Osteoblast (primary cell): ENCODE data around the gene CAMK2G. TPM values are rescaled to one million over a fixed set of nuclear protein-coding genes. Genes with fewer than 3 reads are reported as not detected.
A peak's percentile ranks its signal among the peaks of the same experiment; 100 is the strongest.

Experiments used
- DNase-seq: peaks from one replicate; pipeline ENCODE4 v3.0.0; 2011; ENCODE audit warnings: low spot score, mixed read lengths; ENCODE audit not compliant: insufficient read length; ENCODE audit errors: missing footprints
- H2AFZ ChIP-seq: 2 replicates; pipeline ENCODE4 v1.6.0; 2011; ENCODE audit warnings: mild to moderate bottlenecking, low read length
- H3K27ac ChIP-seq: 2 replicates; pipeline ENCODE4 v1.5.1; 2011; ENCODE audit warnings: mild to moderate bottlenecking, low read depth, low read length, moderate library complexity
- H3K27me3 ChIP-seq: 2 replicates; pipeline ENCODE4 v1.6.0; 2012; ENCODE audit warnings: mild to moderate bottlenecking, control low read depth, inconsistent platforms, low read length, moderate library complexity; ENCODE audit not compliant: insufficient read depth
- H3K36me3 ChIP-seq: 2 replicates; pipeline ENCODE4 v1.5.1; 2011; ENCODE audit warnings: mild to moderate bottlenecking, low read length, control low read depth, moderate library complexity; ENCODE audit not compliant: insufficient read depth
- H3K4me1 ChIP-seq: 2 replicates; pipeline ENCODE4 v1.5.1; 2011; ENCODE audit warnings: mild to moderate bottlenecking, low read length, control low read depth, moderate library complexity; ENCODE audit not compliant: insufficient read depth
- H3K4me2 ChIP-seq: 2 replicates; pipeline ENCODE4 v1.6.0; 2011; ENCODE audit warnings: mild to moderate bottlenecking, low read length; ENCODE audit not compliant: insufficient read depth
- H3K4me3 ChIP-seq: fragments of 200-600 bp; sonication (generic); 3 replicates; pipeline ENCODE4 v1.5.1; 2012; ENCODE audit warnings: mild to moderate bottlenecking, low read length, inconsistent platforms; ENCODE audit not compliant: insufficient read depth
- H3K79me2 ChIP-seq: 2 replicates; pipeline ENCODE4 v1.6.0; 2012; ENCODE audit warnings: mild to moderate bottlenecking, low read length, control low read depth, inconsistent platforms; ENCODE audit not compliant: insufficient read depth
- H3K9me3 ChIP-seq: 2 replicates; pipeline ENCODE4 v1.5.1; 2011; ENCODE audit warnings: low read depth, low read length, control low read depth
- H4K20me1 ChIP-seq: 2 replicates; pipeline ENCODE4 v1.6.0; 2012; ENCODE audit warnings: mild to moderate bottlenecking, low read length, control low read depth; ENCODE audit not compliant: insufficient read depth
- total RNA-seq: library from RNA; depleted of rRNA; stranded (reverse); fragments of >200 nt; gene quantifications from 2 replicates; pipeline ENCODE4 v1.2.3, GENCODE V29; 2012
- TF ChIP-seq, protein P1 (sequence below): IDR thresholded peaks from 2 replicates; pipeline ENCODE4 v1.5.1; 2011; ENCODE audit warnings: mild to moderate bottlenecking, low read depth, low read length, moderate library complexity; ENCODE audit errors: extremely low read depth

CAMK2G gene
- total RNA-seq, 1 donor = 22.4 TPM

DNA sequence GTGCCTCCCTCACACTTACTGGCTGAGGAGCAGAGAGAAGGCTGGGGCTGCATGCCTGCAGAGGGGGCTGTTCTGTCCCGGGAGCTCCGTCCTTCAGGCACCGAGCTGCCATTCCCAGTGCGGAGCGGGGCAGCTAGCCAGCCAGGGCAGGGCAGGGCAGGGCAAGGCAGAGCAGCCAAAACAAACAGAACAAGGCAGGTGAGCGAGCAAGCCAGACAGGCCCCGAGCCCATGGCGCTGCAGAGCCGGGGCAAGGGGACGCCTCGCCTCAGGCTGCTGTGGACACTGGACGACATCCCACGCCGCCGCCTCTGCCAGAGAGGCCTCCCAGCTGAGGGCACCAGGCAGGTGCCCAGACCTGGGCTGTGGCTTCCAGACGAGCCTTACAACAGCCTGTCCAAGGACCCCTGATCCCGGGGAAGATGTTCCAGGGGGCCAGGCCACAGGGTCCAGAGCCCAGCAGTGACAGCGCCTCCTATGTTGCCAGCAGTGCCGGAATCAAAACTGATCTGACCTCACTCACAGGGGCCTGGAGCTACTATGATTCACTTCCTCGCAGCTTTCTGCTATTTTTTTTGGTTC, 54.8 kb downstream of the CAMK2G start:
- H3K79me2 ChIP-seq = no peaks in the 10 kb centered on the region
- no peaks in the 10 kb centered on the region for H3K27me3 ChIP-seq
- H3K4me3 ChIP-seq = no peak overlapping the region
- H3K36me3 ChIP-seq = peaks cover 19% of the 10 kb centered on the region
- no peaks in the 10 kb centered on the region for H3K9me3 ChIP-seq
- no peak overlapping the region for H2AFZ ChIP-seq
- no peak overlapping the region for H3K4me2 ChIP-seq
- peaks cover 30% of the 10 kb centered on the region for H3K4me1 ChIP-seq
- peak overlapping the region; percentile 56 for H3K27ac ChIP-seq
- H4K20me1 ChIP-seq = no peaks in the 10 kb centered on the region
- peak; percentile 97 for DNase-seq
- TF ChIP-seq, protein P1, sequence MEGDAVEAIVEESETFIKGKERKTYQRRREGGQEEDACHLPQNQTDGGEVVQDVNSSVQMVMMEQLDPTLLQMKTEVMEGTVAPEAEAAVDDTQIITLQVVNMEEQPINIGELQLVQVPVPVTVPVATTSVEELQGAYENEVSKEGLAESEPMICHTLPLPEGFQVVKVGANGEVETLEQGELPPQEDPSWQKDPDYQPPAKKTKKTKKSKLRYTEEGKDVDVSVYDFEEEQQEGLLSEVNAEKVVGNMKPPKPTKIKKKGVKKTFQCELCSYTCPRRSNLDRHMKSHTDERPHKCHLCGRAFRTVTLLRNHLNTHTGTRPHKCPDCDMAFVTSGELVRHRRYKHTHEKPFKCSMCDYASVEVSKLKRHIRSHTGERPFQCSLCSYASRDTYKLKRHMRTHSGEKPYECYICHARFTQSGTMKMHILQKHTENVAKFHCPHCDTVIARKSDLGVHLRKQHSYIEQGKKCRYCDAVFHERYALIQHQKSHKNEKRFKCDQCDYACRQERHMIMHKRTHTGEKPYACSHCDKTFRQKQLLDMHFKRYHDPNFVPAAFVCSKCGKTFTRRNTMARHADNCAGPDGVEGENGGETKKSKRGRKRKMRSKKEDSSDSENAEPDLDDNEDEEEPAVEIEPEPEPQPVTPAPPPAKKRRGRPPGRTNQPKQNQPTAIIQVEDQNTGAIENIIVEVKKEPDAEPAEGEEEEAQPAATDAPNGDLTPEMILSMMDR = peak; percentile 21

DNA sequence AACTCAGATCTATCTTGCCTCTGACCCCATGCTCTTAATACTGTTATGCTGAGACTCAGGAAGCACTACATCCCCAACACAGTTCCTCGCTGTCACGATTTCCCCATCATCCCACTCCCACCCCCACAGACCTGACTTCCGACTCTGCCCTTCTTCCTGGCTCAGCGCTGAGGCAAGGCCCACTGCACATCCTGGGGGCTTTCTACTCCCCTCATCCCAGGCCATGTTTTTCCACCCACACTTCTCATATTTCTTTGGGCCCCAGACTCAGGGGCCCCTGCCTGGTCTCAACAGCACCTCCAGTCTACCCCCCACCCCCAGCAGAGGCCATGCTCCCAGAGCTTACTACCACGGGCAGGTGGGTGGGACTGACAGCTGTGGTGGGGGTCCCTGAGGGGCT, 55.3 kb downstream of the CAMK2G start:
- Histone ChIP-seq H3K4me1 (peaks cover 30% of the 10 kb centered on the region), H3K9me3 (no peaks in the 10 kb centered on the region), H3K4me3 (no peak overlapping the region), H3K27me3 (no peaks in the 10 kb centered on the region), H3K4me2 (no peak overlapping the region), H3K27ac (no peak overlapping the region), H3K79me2 (no peaks in the 10 kb centered on the region), H3K36me3 (peaks cover 23% of the 10 kb centered on the region), H4K20me1 (no peaks in the 10 kb centered on the region), H2AFZ (no peak overlapping the region)
- DNase-seq = peak; percentile 63
- TF ChIP-seq, protein P1 = no peak

DNA sequence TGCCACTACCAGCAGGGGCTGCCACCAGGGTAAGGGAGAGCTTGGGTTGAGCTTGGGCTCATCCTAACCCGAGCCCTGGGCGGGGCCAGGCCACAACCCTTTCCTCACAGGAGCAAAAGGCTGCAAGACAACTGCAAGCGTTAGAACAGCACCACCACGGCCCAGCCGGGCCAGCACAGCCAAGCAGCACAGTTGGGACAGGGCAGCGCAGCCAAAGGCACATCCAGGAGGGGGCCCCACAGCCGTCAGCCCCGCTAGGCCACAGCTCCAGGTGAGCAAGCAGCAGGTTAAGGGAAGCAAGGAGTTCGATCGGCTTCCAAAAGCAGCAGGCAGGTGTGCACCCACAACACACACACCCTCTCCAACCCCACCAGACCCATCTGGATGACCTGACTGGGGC, 56.0 kb downstream of the CAMK2G start:
- Histone ChIP-seq H3K27me3 (no peaks in the 10 kb centered on the region), H3K4me3 (no peak overlapping the region), H3K27ac (no peak overlapping the region), H3K4me1 (peaks cover 30% of the 10 kb centered on the region), H3K79me2 (no peaks in the 10 kb centered on the region), H3K4me2 (no peak overlapping the region), H3K9me3 (no peaks in the 10 kb centered on the region), H3K36me3 (peaks cover 23% of the 10 kb centered on the region), H4K20me1 (no peaks in the 10 kb centered on the region), H2AFZ (no peak overlapping the region)
- TF ChIP-seq, protein P1 = no peak
- DNase-seq = peak; percentile 22

DNA sequence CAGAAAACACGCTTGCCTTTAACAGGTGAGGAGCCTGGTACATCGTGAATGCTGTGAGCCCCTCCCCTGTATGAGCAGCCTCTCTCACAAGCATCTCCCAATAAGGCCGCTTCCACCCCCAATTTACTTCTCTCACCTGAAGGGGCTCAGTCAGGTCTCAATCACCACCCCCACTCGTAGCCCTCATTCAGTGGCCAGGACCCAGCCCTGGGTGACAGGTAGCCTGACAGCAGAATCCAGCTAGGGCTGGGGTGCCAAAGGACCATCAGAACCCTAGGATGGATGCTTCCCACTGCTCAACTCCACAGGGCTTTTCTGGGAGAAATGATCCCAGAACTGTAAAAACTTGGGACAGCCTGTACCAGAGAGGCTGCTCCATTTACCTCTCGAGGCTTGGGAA, 56.5 kb downstream of the CAMK2G start:
- TF ChIP-seq, protein P1 = no peak
- Histone ChIP-seq H3K4me2 (no peak overlapping the region), H2AFZ (no peak overlapping the region), H4K20me1 (no peaks in the 10 kb centered on the region), H3K27ac (no peak overlapping the region), H3K9me3 (no peaks in the 10 kb centered on the region), H3K79me2 (no peaks in the 10 kb centered on the region), H3K27me3 (no peaks in the 10 kb centered on the region), H3K4me3 (no peak overlapping the region), H3K36me3 (peaks cover 21% of the 10 kb centered on the region), H3K4me1 (peaks cover 30% of the 10 kb centered on the region)
- DNase-seq = peak; percentile 66
